ENCODE data around the gene TFRC. TPM values are rescaled to one million over a fixed set of nuclear protein-coding genes. Genes with fewer than 3 reads are reported as not detected.

The TFRC gene
- total RNA-seq, 1 experiment from 2014 or later, result 261 TPM

DNA sequence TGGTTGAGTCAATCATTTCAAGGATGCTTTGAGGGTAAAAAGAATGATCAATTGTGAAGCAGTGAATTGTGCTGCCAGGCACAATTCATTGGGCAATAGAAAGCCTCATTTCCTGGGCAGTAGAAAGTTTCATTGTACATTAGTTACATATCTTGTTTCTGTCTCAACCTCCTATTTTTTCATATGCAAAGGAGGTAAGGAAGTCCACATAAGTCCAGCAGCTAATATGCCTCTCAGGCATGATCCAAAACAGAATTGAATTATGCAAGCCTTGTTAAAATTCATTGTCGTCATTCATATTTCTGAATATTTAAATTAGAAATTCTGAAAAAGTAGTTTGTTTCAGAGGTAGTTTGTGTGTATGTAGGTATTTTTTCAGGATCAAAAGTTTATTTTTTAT is 65.8 kb downstream of the TFRC start:
- CTCF ChIA-PET, result interaction anchor here (1.3 kb wide), 1 partner anchor 10 kb away, joined by 4 read pairs; no protein-coding TSS in a partner anchor
- POLR2A ChIA-PET, result no interaction called here
- H3K9me3 ChIP-seq (ENCODE audit: control insufficient read depth in 1 of 2, insufficient read depth in 1 of 2, low read depth in 1 of 2, low read length in 2 of 2), result no peaks in the 10 kb centered on the region
- intact Hi-C loops (cut with micrococcal nuclease), result no loop called here
- ATAC-seq (no peak), DNase-seq (ENCODE audit: low read depth, low spot score) (no peak)
- no peaks in the 10 kb centered on the region for H3K79me2 ChIP-seq (ENCODE audit: insufficient read depth, low read length)
- H3K36me3 ChIP-seq (ENCODE audit: control insufficient read depth in 1 of 2, insufficient read depth in 2 of 2, low read length in 2 of 2), result no peaks in the 10 kb centered on the region
- no peak overlapping the region for H3K9ac ChIP-seq (ENCODE audit: low read length)
- H3K4me1 ChIP-seq (ENCODE audit: control insufficient read depth in 1 of 2, insufficient read depth in 2 of 2, low read length in 2 of 2), result peaks cover 4 to 9% of the 10 kb centered on the region in 2 experiments; a peak in 3 of 4 replicates
- H4K20me1 ChIP-seq (ENCODE audit: insufficient read depth), result no peaks in the 10 kb centered on the region
- H3K9me2 ChIP-seq (ENCODE audit: insufficient read depth), result no peaks in the 10 kb centered on the region
- no peak overlapping the region for H2AFZ ChIP-seq (ENCODE audit: low read depth, low read length, poor library complexity, severe bottlenecking)
- H3K27ac ChIP-seq (ENCODE audit: low read depth, low read length), result no peak overlapping the region
- BruUV-seq (replicated peaks), result no TSS peak
- RAD21 ChIA-PET (ENCODE audit: low non-redundant PET in 1 of 2, low total read pairs in 2 of 2, uncharacterized antibody in 2 of 2, unreplicated experiment in 2 of 2), result no interaction called here
- no peaks in the 10 kb centered on the region for H3K27me3 ChIP-seq (ENCODE audit: insufficient read depth, low read length)
- H3K4me3 ChIP-seq (replicated peaks in 1 of 2; ENCODE audit: low read depth in 1 of 2, low read length in 2 of 2), result no peak overlapping the region
- TF ChIP-seq POLR2AphosphoS5 (IDR thresholded peaks at IDR 0.05; ENCODE audit: low read depth, low read length) (no peak), EZH2phosphoT487 (IDR thresholded peaks at IDR 0.05; ENCODE audit: borderline replicate concordance) (no peak), JUND (IDR thresholded peaks at IDR 0.05) (no peak), EGR1 (IDR thresholded peaks at IDR 0.05; ENCODE audit: low read depth) (no peak), RAD21 (IDR thresholded peaks at IDR 0.05; ENCODE audit: low read depth) (no peak)
- H3K4me2 ChIP-seq (ENCODE audit: low read length), result no peak overlapping the region

DNA sequence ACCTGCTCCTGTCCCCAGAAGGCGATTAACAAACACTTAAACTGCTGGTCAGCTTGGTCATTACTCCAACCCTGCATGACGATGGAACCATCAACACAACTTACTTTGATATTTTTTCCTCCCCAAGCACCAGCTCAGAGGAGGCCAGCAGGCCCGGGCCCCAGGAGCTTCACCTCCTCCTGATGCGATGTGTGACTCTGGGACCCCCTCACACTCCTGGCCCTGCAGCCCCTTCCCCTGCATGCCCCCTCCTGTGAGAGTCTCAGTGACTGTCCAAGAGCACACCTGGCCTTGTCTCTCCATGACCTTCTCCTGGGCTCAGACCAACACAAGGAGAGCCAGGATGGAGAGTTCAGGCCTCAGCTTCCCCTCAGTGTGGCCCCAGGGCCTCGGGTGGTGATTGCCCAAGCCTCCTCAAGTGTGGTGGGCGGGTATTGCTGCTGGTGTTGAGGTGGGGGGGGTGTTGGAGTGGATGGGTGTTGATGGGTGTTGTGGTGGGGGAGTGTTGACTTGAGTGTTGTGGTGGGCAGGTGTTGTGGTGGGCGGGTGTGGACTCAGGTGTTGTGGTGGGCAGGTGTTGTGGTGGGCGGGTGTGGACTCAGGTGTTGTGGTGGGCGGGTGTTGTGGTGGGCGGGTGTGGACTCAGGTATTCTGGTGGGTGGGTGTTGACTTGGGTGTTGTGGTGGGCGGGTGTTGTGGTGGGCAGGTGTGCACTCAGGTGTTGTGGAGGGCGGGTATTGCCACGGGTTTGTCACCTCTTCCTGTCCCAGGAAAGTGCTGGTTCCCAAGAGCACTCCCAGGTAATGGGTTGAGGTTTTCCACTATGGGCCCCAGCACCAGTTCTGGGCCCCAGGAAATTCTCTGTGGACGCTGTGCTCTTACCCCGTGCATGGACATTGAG is 68.1 kb downstream of the TFRC start:
- H2AFZ ChIP-seq (ENCODE audit: low read depth, low read length, poor library complexity, severe bottlenecking), result no peak overlapping the region
- no peaks in the 10 kb centered on the region for H3K9me3 ChIP-seq (ENCODE audit: control insufficient read depth in 1 of 2, insufficient read depth in 1 of 2, low read depth in 1 of 2, low read length in 2 of 2)
- no peaks in the 10 kb centered on the region for H3K79me2 ChIP-seq (ENCODE audit: insufficient read depth, low read length)
- H3K4me1 ChIP-seq (ENCODE audit: control insufficient read depth in 1 of 2, insufficient read depth in 2 of 2, low read length in 2 of 2), result peaks cover 4 to 9% of the 10 kb centered on the region in 2 experiments; a peak in 3 of 4 replicates
- intact Hi-C loops (cut with micrococcal nuclease), result no loop called here
- RAD21 ChIA-PET (ENCODE audit: low non-redundant PET in 1 of 2, low total read pairs in 2 of 2, uncharacterized antibody in 2 of 2, unreplicated experiment in 2 of 2), result interaction anchor here in 1 of 2 experiments (0.6 kb wide), 1 partner anchor 51 kb away, joined by 3 read pairs; no protein-coding TSS in a partner anchor
- CTCF ChIA-PET, result no interaction called here
- H3K9me2 ChIP-seq (ENCODE audit: insufficient read depth), result no peaks in the 10 kb centered on the region
- H3K27ac ChIP-seq (ENCODE audit: low read depth, low read length), result no peak overlapping the region
- BruUV-seq (replicated peaks), result no TSS peak
- ATAC-seq (no peak), DNase-seq (ENCODE audit: low read depth, low spot score) (no peak)
- TF ChIP-seq, protein P1, sequence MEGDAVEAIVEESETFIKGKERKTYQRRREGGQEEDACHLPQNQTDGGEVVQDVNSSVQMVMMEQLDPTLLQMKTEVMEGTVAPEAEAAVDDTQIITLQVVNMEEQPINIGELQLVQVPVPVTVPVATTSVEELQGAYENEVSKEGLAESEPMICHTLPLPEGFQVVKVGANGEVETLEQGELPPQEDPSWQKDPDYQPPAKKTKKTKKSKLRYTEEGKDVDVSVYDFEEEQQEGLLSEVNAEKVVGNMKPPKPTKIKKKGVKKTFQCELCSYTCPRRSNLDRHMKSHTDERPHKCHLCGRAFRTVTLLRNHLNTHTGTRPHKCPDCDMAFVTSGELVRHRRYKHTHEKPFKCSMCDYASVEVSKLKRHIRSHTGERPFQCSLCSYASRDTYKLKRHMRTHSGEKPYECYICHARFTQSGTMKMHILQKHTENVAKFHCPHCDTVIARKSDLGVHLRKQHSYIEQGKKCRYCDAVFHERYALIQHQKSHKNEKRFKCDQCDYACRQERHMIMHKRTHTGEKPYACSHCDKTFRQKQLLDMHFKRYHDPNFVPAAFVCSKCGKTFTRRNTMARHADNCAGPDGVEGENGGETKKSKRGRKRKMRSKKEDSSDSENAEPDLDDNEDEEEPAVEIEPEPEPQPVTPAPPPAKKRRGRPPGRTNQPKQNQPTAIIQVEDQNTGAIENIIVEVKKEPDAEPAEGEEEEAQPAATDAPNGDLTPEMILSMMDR (IDR thresholded peaks at IDR 0.05 in 2 of 3, conservative IDR thresholded peaks at IDR 0.05 in 1 of 3; ENCODE audit: borderline replicate concordance in 1 of 3, insufficient read depth in 1 of 3, low read depth in 2 of 3, low read length in 2 of 3), result no peak
- TF ChIP-seq POLR2A (IDR thresholded peaks at IDR 0.05; ENCODE audit: borderline replicate concordance, extremely low read depth, insufficient read depth, insufficient read length) (no peak), YY1 (IDR thresholded peaks at IDR 0.05; ENCODE audit: extremely low read depth, insufficient replicate concordance, low read depth, low read length) (no peak), SP1 (IDR thresholded peaks at IDR 0.05; ENCODE audit: low read depth) (no peak), TCF7L2 (IDR thresholded peaks at IDR 0.05; ENCODE audit: borderline replicate concordance, extremely low read depth, insufficient read depth, insufficient read length) (no peak)
- H3K4me2 ChIP-seq (ENCODE audit: low read length), result no peak overlapping the region
- H3K36me3 ChIP-seq (ENCODE audit: control insufficient read depth in 1 of 2, insufficient read depth in 2 of 2, low read length in 2 of 2), result no peaks in the 10 kb centered on the region
- no peaks in the 10 kb centered on the region for H3K27me3 ChIP-seq (ENCODE audit: insufficient read depth, low read length)
- H3K4me3 ChIP-seq (replicated peaks in 1 of 2; ENCODE audit: low read depth in 1 of 2, low read length in 2 of 2), result no peak overlapping the region
- POLR2A ChIA-PET, result no interaction called here
- H3K9ac ChIP-seq (ENCODE audit: low read length), result no peak overlapping the region
- no peaks in the 10 kb centered on the region for H4K20me1 ChIP-seq (ENCODE audit: insufficient read depth)
